DND-41 (cell line): ENCODE data around the gene TRANK1.
"Not testable (repeated sequence)": the region's sequence is repeated elsewhere in the genome, so short reads cannot be mapped to it uniquely, and the experiment has no call there.

Experiments
- ATAC-seq: fragments of 200-7000 bp; cut with Tn5 transposase; 3 replicates; pipeline ENCODE4 v1.9.1; 2021; ENCODE audit warnings: low read depth; ENCODE audit not compliant: insufficient read depth
- DNase-seq: peaks from one replicate; pipeline ENCODE4 v3.0.0-alpha.2; 2020
- H2AFZ ChIP-seq: 2 replicates; pipeline ENCODE4 v1.6.0; 2012; ENCODE audit warnings: low read depth, low read length
- H3K27ac ChIP-seq: 2 replicates; pipeline ENCODE4 v1.5.1; 2012; ENCODE audit warnings: low read length, inconsistent platforms
- H3K27me3 ChIP-seq: fragments of 200-600 bp; sonication (generic); 2 replicates; pipeline ENCODE4 v1.6.0; 2012; ENCODE audit warnings: low read length, mild to moderate bottlenecking, inconsistent platforms; ENCODE audit not compliant: insufficient read depth, poor library complexity
- H3K36me3 ChIP-seq: 2 replicates; pipeline ENCODE4 v1.5.1; 2012; ENCODE audit warnings: low read length, inconsistent platforms; ENCODE audit not compliant: insufficient read depth
- H3K4me1 ChIP-seq: 2 replicates; pipeline ENCODE4 v1.5.1; 2012; ENCODE audit warnings: mild to moderate bottlenecking, low read length; ENCODE audit not compliant: insufficient read depth
- H3K4me2 ChIP-seq: 2 replicates; pipeline ENCODE4 v1.6.0; 2012; ENCODE audit warnings: mild to moderate bottlenecking, moderate library complexity, low read length, inconsistent platforms; ENCODE audit not compliant: insufficient read depth
- H3K4me3 ChIP-seq, 2 experiments: fragments of 200-600 bp in 1 of 2; shearing (Covaris generic) in 1 of 2; 2 replicates each; pipeline ENCODE4 v1.5.1; 2012 to 2016; ENCODE audit warnings: inconsistent platforms in 2 of 2, low read length in 2 of 2, mild to moderate bottlenecking in 2 of 2, low read depth in 1 of 2, moderate library complexity in 1 of 2
- H3K79me2 ChIP-seq: 2 replicates; pipeline ENCODE4 v1.6.0; 2012; ENCODE audit warnings: low read length, inconsistent platforms; ENCODE audit not compliant: insufficient read depth
- H3K9ac ChIP-seq: 2 replicates; pipeline ENCODE4 v1.6.0; 2012; ENCODE audit warnings: low read depth, mild to moderate bottlenecking, inconsistent platforms, low read length, moderate library complexity
- H3K9me3 ChIP-seq: 2 replicates; pipeline ENCODE4 v1.5.1; 2012; ENCODE audit warnings: low read length, moderate library complexity, mild to moderate bottlenecking, inconsistent platforms; ENCODE audit not compliant: insufficient read depth, severe bottlenecking
- H4K20me1 ChIP-seq: 2 replicates; pipeline ENCODE4 v1.6.0; 2012; ENCODE audit warnings: low read length; ENCODE audit not compliant: insufficient read depth
- CTCF ChIP-seq: IDR thresholded peaks from 2 replicates; pipeline ENCODE4 v1.5.1; 2012; ENCODE audit warnings: borderline replicate concordance, low read length, moderate library complexity, mild to moderate bottlenecking; ENCODE audit not compliant: poor library complexity, severe bottlenecking; ENCODE audit errors: extremely low read depth
- EZH2 ChIP-seq: IDR thresholded peaks from 3 replicates; pipeline ENCODE4 v1.6.1; 2012; ENCODE audit warnings: borderline replicate concordance, low read depth, mild to moderate bottlenecking, moderate library complexity, low read length, inconsistent platforms; ENCODE audit not compliant: severe bottlenecking

TRANK1 gene

GRCh38 chr3:36965440-36965839 is 20.6 kb upstream of the TRANK1 start:
- Histone ChIP-seq H3K4me2 (no peak overlapping the region), H3K9ac (no peak overlapping the region), H3K4me3 (no peak overlapping the region), H3K27ac (no peak overlapping the region), H2AFZ (no peak overlapping the region), H3K27me3 (no peaks in the 10 kb centered on the region), H3K79me2 (no peaks in the 10 kb centered on the region), H3K36me3 (no peaks in the 10 kb centered on the region), H3K9me3 (no peaks in the 10 kb centered on the region), H4K20me1 (no peaks in the 10 kb centered on the region), H3K4me1 (peaks cover 19% of the 10 kb centered on the region)
- ATAC-seq: no peak
- TF ChIP-seq CTCF (no peak), EZH2 (no peak)
- DNase-seq: no peak

- DNase-seq: no peak
- Histone ChIP-seq H3K4me3 (no peak overlapping the region), H2AFZ (no peak overlapping the region), H3K27ac (no peak overlapping the region), H3K27me3 (no peaks in the 10 kb centered on the region), H3K4me2 (no peak overlapping the region), H3K9ac (no peak overlapping the region), H3K9me3 (no peaks in the 10 kb centered on the region), H3K79me2 (no peaks in the 10 kb centered on the region), H3K4me1 (peaks cover 13% of the 10 kb centered on the region), H3K36me3 (no peaks in the 10 kb centered on the region), H4K20me1 (no peaks in the 10 kb centered on the region)
- TF ChIP-seq CTCF (no peak), EZH2 (no peak)
- ATAC-seq: no peak
Measured at GRCh38 chr3:36964817-36965216, 20.0 kb upstream of the TRANK1 start.

- Histone ChIP-seq H3K9me3 (no peaks in the 10 kb centered on the region), H3K4me2 (no peak overlapping the region), H4K20me1 (no peaks in the 10 kb centered on the region), H3K9ac (no peak overlapping the region), H3K27me3 (no peaks in the 10 kb centered on the region), H2AFZ (no peak overlapping the region; the same call in 1 of the 2 replicates), H3K27ac (no peak overlapping the region), H3K4me1 (peaks cover 8% of the 10 kb centered on the region), H3K79me2 (no peaks in the 10 kb centered on the region), H3K36me3 (no peaks in the 10 kb centered on the region), H3K4me3 (no peak overlapping the region)
- ATAC-seq: no peak
- TF ChIP-seq CTCF: no peak
- TF ChIP-seq EZH2: no peak
- no peak for DNase-seq
Measured at GRCh38 chr3:36964331-36964730, 19.5 kb upstream of the TRANK1 start.

- not testable (repeated sequence) for H3K4me2 ChIP-seq, H2AFZ ChIP-seq, H3K27ac ChIP-seq, H3K27me3 ChIP-seq, H3K4me3 ChIP-seq, H3K9ac ChIP-seq, H4K20me1 ChIP-seq, H3K36me3 ChIP-seq, ATAC-seq, DNase-seq, H3K9me3 ChIP-seq, H3K4me1 ChIP-seq, H3K79me2 ChIP-seq
Measured at GRCh38 chr3:36963008-36963407, 18.2 kb upstream of the TRANK1 start.
